ENCODE measurements around the gene OOSP1. TPM values are rescaled to one million over a fixed set of nuclear protein-coding genes. Genes with fewer than 3 reads are reported as not detected.
"Not testable (repeated sequence)": the region's sequence is repeated elsewhere in the genome, so short reads cannot be mapped to it uniquely, and the experiment has no call there.

Gene OOSP1
- total RNA-seq, 6 experiments from 2014 or later: not detected

DNA sequence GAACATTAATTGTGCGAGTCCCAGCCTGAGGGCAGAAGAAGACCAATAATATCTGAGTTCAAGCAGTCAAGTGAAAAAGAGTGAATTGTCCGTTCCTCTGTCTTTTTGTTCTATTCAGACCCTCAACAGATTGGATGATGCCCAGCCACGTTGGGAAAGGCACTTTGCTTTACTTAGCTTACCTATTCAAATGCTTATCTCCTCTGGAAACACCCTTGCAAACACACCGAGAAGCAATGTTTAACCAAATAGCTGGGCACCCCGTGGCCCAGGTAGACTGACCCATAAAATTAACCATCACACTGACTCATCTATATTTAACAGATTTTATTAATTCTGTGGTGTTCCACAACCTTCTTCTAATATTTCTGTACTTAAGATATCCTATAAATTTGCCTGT is 34.9 kb downstream of the OOSP1 start:
- H3K4me3 ChIP-seq: no peak overlapping the region
- no peak overlapping the region for H3K27ac ChIP-seq
- no peaks in the 10 kb centered on the region for H3K9me3 ChIP-seq
- TF ChIP-seq POLR2A (IDR thresholded peaks at IDR 0.05): no peak
- no peak for TF ChIP-seq CTCF (IDR thresholded peaks at IDR 0.05)
- ATAC-seq (no peak), DNase-seq (no peak)
- no peaks in the 10 kb centered on the region for H3K36me3 ChIP-seq
- no peaks in the 10 kb centered on the region for H3K27me3 ChIP-seq
- H3K4me1 ChIP-seq: no peaks in the 10 kb centered on the region
- 25% methylated on average over 4 of the region's 5 CpGs for WGBS (ENCODE audit: insufficient coverage, low coverage, low lambda C conversion rate, missing lambda C conversion rate)
- intact Hi-C loops (cut with DNase I): no loop called here

GRCh38 chr11:59981106-59981770 is 43.0 kb downstream of the OOSP1 start:
- H3K4me1 ChIP-seq: no peaks in the 10 kb centered on the region
- no peak for TF ChIP-seq POLR2A (IDR thresholded peaks at IDR 0.05)
- no peak for TF ChIP-seq CTCF (IDR thresholded peaks at IDR 0.05)
- no peak for DNase-seq
- no peak for ATAC-seq
- intact Hi-C loops (cut with DNase I): no loop called here
- no peaks in the 10 kb centered on the region for H3K9me3 ChIP-seq
- H3K27ac ChIP-seq: no peak overlapping the region
- H3K4me3 ChIP-seq: no peak overlapping the region
- no peaks in the 10 kb centered on the region for H3K36me3 ChIP-seq
- 75% methylated on average over 4 of the region's 4 CpGs for WGBS (ENCODE audit: insufficient coverage, low coverage, low lambda C conversion rate, missing lambda C conversion rate)
- H3K27me3 ChIP-seq: no peaks in the 10 kb centered on the region

DNA sequence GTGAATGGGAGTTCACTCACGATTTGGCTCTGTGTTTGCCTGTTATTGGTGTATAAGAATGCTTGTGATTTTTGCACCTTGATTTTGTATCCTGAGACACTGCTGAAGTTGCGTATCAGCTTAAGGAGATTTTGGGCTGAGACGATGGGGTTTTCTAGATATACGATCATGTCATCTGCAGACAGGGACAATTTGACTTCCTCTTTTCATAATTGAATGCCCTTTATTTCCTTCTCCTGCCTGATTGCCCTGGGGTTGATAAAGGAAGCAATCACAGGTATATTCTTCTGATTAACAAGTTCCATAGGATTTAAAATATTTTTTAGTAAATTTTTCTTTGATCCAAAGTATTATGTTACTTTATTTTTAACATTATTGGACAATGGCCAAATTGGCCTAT is 43.8 kb downstream of the OOSP1 start:
- H3K27me3 ChIP-seq; ATAC-seq; H3K4me3 ChIP-seq; DNase-seq; H3K4me1 ChIP-seq; H3K36me3 ChIP-seq; intact Hi-C loops (cut with DNase I); H3K9me3 ChIP-seq; H3K27ac ChIP-seq: not testable (repeated sequence)
- 39% methylated on average over 4 of the region's 4 CpGs for WGBS (ENCODE audit: insufficient coverage, low coverage, low lambda C conversion rate, missing lambda C conversion rate)

GRCh38 chr11:59983212-59983611 is 45.0 kb downstream of the OOSP1 start:
- Histone ChIP-seq H3K4me1 (no peaks in the 10 kb centered on the region), H3K27ac (no peak overlapping the region), H3K36me3 (no peaks in the 10 kb centered on the region), H3K4me3 (no peak overlapping the region), H3K27me3 (no peaks in the 10 kb centered on the region), H3K9me3 (no peaks in the 10 kb centered on the region)
- WGBS (ENCODE audit: insufficient coverage, low coverage, low lambda C conversion rate, missing lambda C conversion rate): 71% methylated on average over 1 of the region's 1 CpG
- intact Hi-C loops (cut with DNase I): no loop called here
- DNase-seq (no peak), ATAC-seq (no peak)
- no peak for TF ChIP-seq POLR2A (IDR thresholded peaks at IDR 0.05)

- no peaks in the 10 kb centered on the region for H3K4me1 ChIP-seq
- no peaks in the 10 kb centered on the region for H3K9me3 ChIP-seq
- ATAC-seq (no peak), DNase-seq (no peak)
- intact Hi-C loops (cut with DNase I): no loop called here
- H3K4me3 ChIP-seq: no peak overlapping the region
- no peaks in the 10 kb centered on the region for H3K36me3 ChIP-seq
- H3K27ac ChIP-seq: no peak overlapping the region
- H3K27me3 ChIP-seq: no peaks in the 10 kb centered on the region
- TF ChIP-seq CTCF (IDR thresholded peaks at IDR 0.05) (no peak), POLR2A (IDR thresholded peaks at IDR 0.05) (no peak)
- WGBS (ENCODE audit: insufficient coverage, low coverage, low lambda C conversion rate, missing lambda C conversion rate): 78% methylated on average over 3 of the region's 3 CpGs
These were observed 46.1 kb downstream of the OOSP1 start for GRCh38 chr11:59984368-59984767.

Data from right lobe of liver (tissue), 6 donors.